HG02588 (cell line): ENCODE results near the gene MYO1D.
"Not testable (repeated sequence)": the region's sequence is repeated elsewhere in the genome, so short reads cannot be mapped to it uniquely, and the experiment has no call there.

ENCODE experiments used
- ATAC-seq: cut with Tn5 transposase; IDR thresholded peaks from one replicate; pipeline ENCODE4 v1.9.1; 2021; ENCODE audit warnings: mild to moderate bottlenecking, moderate library complexity; ENCODE audit not compliant: unreplicated experiment

MYO1D gene

GRCh38 chr17:32693194-32693897, 183.6 kb downstream of the MYO1D start:
- ATAC-seq: no peak

- ATAC-seq: no peak
These were observed 184.7 kb downstream of the MYO1D start for GRCh38 chr17:32692179-32692578.

GRCh38 chr17:32689348-32689747, 187.6 kb downstream of the MYO1D start:
- ATAC-seq: no peak

- no peak for ATAC-seq
These were observed 188.7 kb downstream of the MYO1D start for GRCh38 chr17:32688221-32688620.

- ATAC-seq: no peak
These were observed 192.6 kb downstream of the MYO1D start for GRCh38 chr17:32684087-32684958.

GRCh38 chr17:32673964-32674363, 203.0 kb downstream of the MYO1D start:
- no peak for ATAC-seq

GRCh38 chr17:32672711-32673110, 204.2 kb downstream of the MYO1D start:
- ATAC-seq: no peak

GRCh38 chr17:32671896-32672295, 205.0 kb downstream of the MYO1D start:
- ATAC-seq: no peak

- ATAC-seq: no peak
These were observed 211.9 kb downstream of the MYO1D start for GRCh38 chr17:32664936-32665583.

GRCh38 chr17:32660496-32660985, 216.4 kb downstream of the MYO1D start:
- ATAC-seq: no peak

- ATAC-seq: no peak
These were observed 217.5 kb downstream of the MYO1D start for GRCh38 chr17:32659419-32659842.

GRCh38 chr17:32658470-32659418, 218.2 kb downstream of the MYO1D start:
- no peak for ATAC-seq

- no peak for ATAC-seq
These were observed 220.0 kb downstream of the MYO1D start for GRCh38 chr17:32656886-32657285.

- no peak for ATAC-seq
These were observed 222.6 kb downstream of the MYO1D start for GRCh38 chr17:32654324-32654723.

- no peak for ATAC-seq
These were observed 225.8 kb downstream of the MYO1D start for GRCh38 chr17:32651084-32651483.

GRCh38 chr17:32648450-32648849, 228.5 kb downstream of the MYO1D start:
- no peak for ATAC-seq

GRCh38 chr17:32646941-32647340, 230.0 kb downstream of the MYO1D start:
- ATAC-seq: no peak

- not testable (repeated sequence) for ATAC-seq
These were observed 235.4 kb downstream of the MYO1D start for GRCh38 chr17:32641514-32641913.

GRCh38 chr17:32636598-32637218, 240.2 kb downstream of the MYO1D start:
- no peak for ATAC-seq

GRCh38 chr17:32634167-32634566, 242.8 kb downstream of the MYO1D start:
- no peak for ATAC-seq
